ENCODE measurements around the gene PPP1R10.

PPP1R10 gene

DNA sequence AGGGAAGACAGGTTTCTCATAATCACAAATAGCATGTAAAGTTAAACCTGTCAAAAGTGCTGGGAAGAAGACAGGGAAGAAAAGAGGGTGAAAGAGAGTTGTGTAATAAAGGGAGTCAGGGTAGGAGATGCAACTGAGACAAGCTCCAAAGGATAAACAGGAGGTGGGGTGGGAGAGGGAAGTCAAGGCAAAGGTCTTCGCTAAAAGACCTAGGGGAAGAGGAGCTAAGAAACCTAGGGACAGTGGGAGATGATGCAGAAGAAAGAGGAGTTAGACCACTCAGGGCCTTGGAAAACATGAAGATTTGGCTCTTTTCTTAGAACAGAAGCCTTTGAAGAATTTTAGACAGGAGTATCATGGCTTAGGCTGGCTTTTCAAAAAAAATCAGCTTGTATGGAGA, 52.9 kb downstream of the PPP1R10 start:
- Histone ChIP-seq H4K20me1 (ENCODE audit: low read depth, low read length) (no peaks in the 10 kb centered on the region), H3K9ac (ENCODE audit: low read length) (no peak overlapping the region), H3K9me2 (replicated peaks; ENCODE audit: insufficient read depth, low read length) (no peaks in the 10 kb centered on the region), H3K4me2 (ENCODE audit: low read depth, low read length, poor library complexity, severe bottlenecking) (no peak overlapping the region), H3K27me3 (ENCODE audit: low read length) (no peaks in the 10 kb centered on the region), H2AFZ (ENCODE audit: low read depth, low read length, severe bottlenecking) (no peak overlapping the region), H3K79me2 (ENCODE audit: insufficient read depth, low read length) (peaks cover 15% of the 10 kb centered on the region), H3F3A (ENCODE audit: insufficient read depth) (peaks cover 30% of the 10 kb centered on the region), H3K27ac (ENCODE audit: low read depth, low read length) (no peak overlapping the region), H3K36me3 (ENCODE audit: low read length) (peaks cover 6% of the 10 kb centered on the region; the same call in 1 of the 2 replicates), H3K9me3 (ENCODE audit: insufficient read depth, low read length) (no peaks in the 10 kb centered on the region), H3K4me3 (ENCODE audit: insufficient read depth, low read length, poor library complexity, severe bottlenecking) (no peak overlapping the region)
- TF ChIP-seq EZH2phosphoT487 (conservative IDR thresholded peaks at IDR 0.05; ENCODE audit: low read length), result no peak
- TF ChIP-seq CTCF (IDR thresholded peaks at IDR 0.05; ENCODE audit: insufficient read depth, low read length, poor library complexity, severe bottlenecking), result no peak

DNA sequence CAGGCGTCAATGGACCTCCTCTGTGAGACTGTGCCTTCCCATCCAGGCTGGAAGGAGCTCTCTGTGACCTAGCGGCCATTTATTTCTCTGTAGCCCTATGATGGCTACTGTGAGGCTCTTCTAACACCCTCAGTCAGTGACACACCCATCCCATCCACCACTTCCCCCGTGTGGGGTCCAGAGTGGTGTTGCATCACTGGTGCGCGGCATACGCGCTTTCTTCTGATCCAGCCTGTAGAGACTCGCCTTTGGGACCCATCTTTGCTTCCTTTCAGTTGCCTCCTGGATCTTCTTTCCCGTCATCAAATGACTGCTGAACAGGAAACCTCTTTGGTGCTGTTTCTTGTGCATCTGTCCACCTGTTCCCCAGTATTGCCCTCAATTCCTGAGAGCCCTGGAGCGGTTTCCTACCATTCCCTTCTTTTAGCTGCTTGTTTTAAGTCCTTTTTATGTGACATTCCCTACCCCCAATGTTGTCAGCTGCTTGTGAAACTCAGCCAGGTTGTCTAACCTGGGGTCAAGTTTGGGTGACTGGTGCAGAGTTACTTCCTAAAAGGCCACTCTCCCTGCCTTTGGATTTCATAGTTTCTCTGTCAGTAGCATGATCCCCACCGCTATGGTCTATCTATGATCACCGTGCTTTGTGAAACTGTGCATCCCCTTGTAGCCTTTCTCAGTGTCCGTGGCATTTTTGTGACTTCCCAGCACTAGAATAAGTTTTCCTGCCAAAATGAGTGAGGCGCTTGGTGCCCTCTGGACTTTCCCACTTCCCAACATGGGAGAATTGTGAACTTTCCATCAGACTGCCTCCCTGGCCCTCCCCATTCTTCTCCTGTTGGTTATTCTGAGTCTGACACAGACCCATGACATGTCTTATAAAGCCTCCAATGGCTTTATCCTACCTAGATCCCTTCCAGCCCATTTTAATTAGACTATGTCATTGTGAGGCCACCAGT, 54.3 kb downstream of the PPP1R10 start:
- no peaks in the 10 kb centered on the region for H3K9me2 ChIP-seq (replicated peaks; ENCODE audit: insufficient read depth, low read length)
- peaks cover 27% of the 10 kb centered on the region for H3K79me2 ChIP-seq (ENCODE audit: insufficient read depth, low read length)
- H3K36me3 ChIP-seq (ENCODE audit: low read length), result peaks cover 14% of the 10 kb centered on the region; the same call in 1 of the 2 replicates
- H4K20me1 ChIP-seq (ENCODE audit: low read depth, low read length), result peaks cover 3% of the 10 kb centered on the region; the same call in 1 of the 2 replicates
- H3K9me3 ChIP-seq (ENCODE audit: insufficient read depth, low read length), result no peaks in the 10 kb centered on the region
- no peak overlapping the region for H2AFZ ChIP-seq (ENCODE audit: low read depth, low read length, severe bottlenecking)
- H3K27ac ChIP-seq (ENCODE audit: low read depth, low read length), result no peak overlapping the region
- no peaks in the 10 kb centered on the region for H3K27me3 ChIP-seq (ENCODE audit: low read length)
- H3F3A ChIP-seq (ENCODE audit: insufficient read depth), result peaks cover 37% of the 10 kb centered on the region
- H3K9ac ChIP-seq (ENCODE audit: low read length), result no peak overlapping the region
- TF ChIP-seq CTCF (IDR thresholded peaks at IDR 0.05; ENCODE audit: insufficient read depth, low read length, poor library complexity, severe bottlenecking) (no peak), EZH2phosphoT487 (conservative IDR thresholded peaks at IDR 0.05; ENCODE audit: low read length) (no peak)
- no peak overlapping the region for H3K4me3 ChIP-seq (ENCODE audit: insufficient read depth, low read length, poor library complexity, severe bottlenecking)
- no peak overlapping the region for H3K4me2 ChIP-seq (ENCODE audit: low read depth, low read length, poor library complexity, severe bottlenecking)

DNA sequence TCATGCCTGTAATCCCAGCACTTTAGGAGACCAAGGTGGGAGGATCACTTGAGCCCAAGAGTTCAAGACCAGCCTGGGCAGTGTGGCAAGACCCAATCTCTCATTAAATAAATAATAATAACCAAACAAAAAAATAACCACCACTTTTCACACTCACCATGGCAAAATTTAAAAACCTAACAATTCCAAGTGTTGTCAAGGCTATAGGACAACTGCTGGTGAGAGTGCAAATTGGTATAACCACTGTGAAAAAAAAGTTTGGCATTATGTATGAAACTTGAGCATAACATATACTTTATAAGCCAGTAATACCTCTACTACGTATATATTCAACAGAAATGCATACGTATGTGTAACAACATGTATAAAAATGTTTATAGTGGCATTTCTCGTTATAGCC, 56.1 kb downstream of the PPP1R10 start:
- H3K36me3 ChIP-seq (ENCODE audit: low read length), result peaks cover 14% of the 10 kb centered on the region; the same call in 1 of the 2 replicates
- TF ChIP-seq EZH2phosphoT487 (conservative IDR thresholded peaks at IDR 0.05; ENCODE audit: low read length) (no peak), CTCF (IDR thresholded peaks at IDR 0.05; ENCODE audit: insufficient read depth, low read length, poor library complexity, severe bottlenecking) (no peak)

More for the DNA sequence above, 56.1 kb downstream of the PPP1R10 start:
- H3K9me3 ChIP-seq (ENCODE audit: insufficient read depth, low read length), result no peaks in the 10 kb centered on the region
- H2AFZ ChIP-seq (ENCODE audit: low read depth, low read length, severe bottlenecking), result no peak overlapping the region
- H3F3A ChIP-seq (ENCODE audit: insufficient read depth), result peaks cover 33% of the 10 kb centered on the region
- peaks cover 3% of the 10 kb centered on the region; the same call in 1 of the 2 replicates for H4K20me1 ChIP-seq (ENCODE audit: low read depth, low read length)
- no peak overlapping the region for H3K9ac ChIP-seq (ENCODE audit: low read length)
- H3K27me3 ChIP-seq (ENCODE audit: low read length), result no peaks in the 10 kb centered on the region
- no peaks in the 10 kb centered on the region for H3K9me2 ChIP-seq (replicated peaks; ENCODE audit: insufficient read depth, low read length)
- no peak overlapping the region for H3K27ac ChIP-seq (ENCODE audit: low read depth, low read length)
- peaks cover 33% of the 10 kb centered on the region for H3K79me2 ChIP-seq (ENCODE audit: insufficient read depth, low read length)
- no peak overlapping the region for H3K4me2 ChIP-seq (ENCODE audit: low read depth, low read length, poor library complexity, severe bottlenecking)
- H3K4me3 ChIP-seq (ENCODE audit: insufficient read depth, low read length, poor library complexity, severe bottlenecking), result no peak overlapping the region
